GM18861 (cell line): Measurements from ENCODE around the gene ACP3.
"Not testable (repeated sequence)": the region's sequence is repeated elsewhere in the genome, so short reads cannot be mapped to it uniquely, and the experiment has no call there.

Experiments
- ATAC-seq: cut with Tn5 transposase; IDR thresholded peaks from one replicate; pipeline ENCODE4 v1.9.1; 2021; ENCODE audit not compliant: unreplicated experiment

Gene ACP3

GRCh38 chr3:132317229-132317948 is at the start of gene ACP3:
TSS of gene ACP3 (plus strand) at chr3:132317407. CDS start at chr3:132317457, 50 bp downstream.
- no peak for ATAC-seq

GRCh38 chr3:132268956-132269355 is 48.3 kb upstream of the ACP3 start:
- no peak for ATAC-seq

GRCh38 chr3:132273036-132273435 is 44.2 kb upstream of the ACP3 start:
- no peak for ATAC-seq

GRCh38 chr3:132276228-132276906 is 40.8 kb upstream of the ACP3 start:
- ATAC-seq = no peak

GRCh38 chr3:132279030-132279429 is 38.2 kb upstream of the ACP3 start:
- ATAC-seq = no peak

- peak; percentile 49 for ATAC-seq
These were observed 33.8 kb upstream of the ACP3 start for GRCh38 chr3:132283440-132283839.

- ATAC-seq = no peak
These were observed 33.2 kb upstream of the ACP3 start for GRCh38 chr3:132283916-132284405.

GRCh38 chr3:132284781-132285619 is 32.2 kb upstream of the ACP3 start:
- no peak for ATAC-seq

GRCh38 chr3:132285620-132285945 is 31.6 kb upstream of the ACP3 start:
- no peak for ATAC-seq

- ATAC-seq = no peak
These were observed 31.2 kb upstream of the ACP3 start for GRCh38 chr3:132286035-132286434.

GRCh38 chr3:132288357-132288756 is 28.9 kb upstream of the ACP3 start:
- ATAC-seq = no peak

- ATAC-seq = no peak
These were observed 27.9 kb upstream of the ACP3 start for GRCh38 chr3:132289316-132289715.

- ATAC-seq = no peak
These were observed 26.4 kb upstream of the ACP3 start for GRCh38 chr3:132290833-132291232.

GRCh38 chr3:132292042-132292441 is 25.2 kb upstream of the ACP3 start:
- ATAC-seq = no peak

- no peak for ATAC-seq
These were observed 24.0 kb upstream of the ACP3 start for GRCh38 chr3:132293251-132293650.

- ATAC-seq = no peak
These were observed 22.3 kb upstream of the ACP3 start for GRCh38 chr3:132294906-132295305.

GRCh38 chr3:132303336-132304201 is 13.6 kb upstream of the ACP3 start:
- ATAC-seq = not testable (repeated sequence)

- not testable (repeated sequence) for ATAC-seq
These were observed 12.9 kb upstream of the ACP3 start for GRCh38 chr3:132304351-132304750.

GRCh38 chr3:132310057-132310456 is 7.2 kb upstream of the ACP3 start:
- ATAC-seq = not testable (repeated sequence)

- no peak for ATAC-seq
These were observed 5.9 kb upstream of the ACP3 start for GRCh38 chr3:132311316-132311715.

GRCh38 chr3:132311841-132312240 is 5.4 kb upstream of the ACP3 start:
- ATAC-seq = no peak
